Sigmoid colon (tissue), 7 donors: Measurements from ENCODE around the gene TOP1. TPM values are rescaled to one million over a fixed set of nuclear protein-coding genes. Genes with fewer than 3 reads are reported as not detected.
A peak's percentile ranks its signal among the peaks of the same experiment; 100 is the strongest.

Experiments
- DNase-seq: peaks from one replicate; pipeline ENCODE4 v3.0.0-alpha.2; 2019
- H3K27ac ChIP-seq, 4 donors: fragments of 200-600 bp; sonication (generic); one replicate each; pipeline ENCODE4 v1.5.1; 2016 to 2019; ENCODE audit warnings: mild to moderate bottlenecking in 1 of 4
- H3K27me3 ChIP-seq, 3 donors: fragments of 200-600 bp; sonication (generic); one replicate each; pipeline ENCODE4 v1.5.1; 2019; ENCODE audit warnings: mild to moderate bottlenecking in 1 of 3
- H3K36me3 ChIP-seq, 4 donors: fragments of 200-600 bp; sonication (generic); one replicate each; pipeline ENCODE4 v1.5.1; 2016 to 2019
- H3K4me1 ChIP-seq, 4 donors: fragments of 200-600 bp; sonication (generic); one replicate each; pipeline ENCODE4 v1.5.1; 2017 to 2019
- H3K4me3 ChIP-seq, 4 donors: fragments of 200-600 bp; sonication (generic); one replicate each; pipeline ENCODE4 v1.5.1; 2017 to 2019; ENCODE audit warnings: mild to moderate bottlenecking in 2 of 4, moderate library complexity in 1 of 4
- H3K9me3 ChIP-seq, 4 donors: fragments of 200-600 bp in 3 of 4; sonication (generic) in 3 of 4; one replicate each; pipeline versions ENCODE4 v1.5.1 to v1.6.1; 2013 to 2019
- CTCF ChIP-seq, 4 experiments: fragments of 450-650 bp in 3 of 4; fragments of 200-600 bp in 1 of 4; IDR thresholded peaks; one replicate each; pipeline ENCODE4 v1.5.1; 2016 to 2019; ENCODE audit warnings: antibody characterized with exemption in 4 of 4, mild to moderate bottlenecking in 3 of 4, moderate library complexity in 2 of 4
- EP300 ChIP-seq, 4 donors: sonication (generic); formaldehyde crosslinking; IDR thresholded peaks; one replicate each; pipeline ENCODE4 v1.6.1; 2017; ENCODE audit warnings: antibody characterized with exemption in 4 of 4
- POLR2A ChIP-seq, 2 donors: fragments of 450-650 bp; IDR thresholded peaks; one replicate each; pipeline ENCODE4 v1.6.1; 2016; ENCODE audit warnings: antibody characterized with exemption in 2 of 2, mild to moderate bottlenecking in 2 of 2, moderate library complexity in 2 of 2
- POLR2AphosphoS5 ChIP-seq, 4 donors: sonication (generic); formaldehyde crosslinking; IDR thresholded peaks; one replicate each; pipeline ENCODE4 v1.6.1; 2017; ENCODE audit warnings: antibody characterized with exemption in 4 of 4
- WGBS, 2 donors: extraction: QIAGEN DNeasy Blood & Tissue Kit; methylation state at CpG; one replicate each; pipeline ENCODE4 v1.1.7; 2013; 5-methylcytosine and 5-hydroxymethylcytosine counted together
- intact Hi-C: fragments of 100-400 bp; cut with DNase I; formaldehyde crosslinking; loops from one replicate; pipeline ENCODE4 v1.15.1; 2023
- polyA plus RNA-seq, 3 donors: library from polyadenylated mRNA; stranded (reverse); fragments of 200-250 nt; gene quantifications; one replicate each; pipeline ENCODE4 v1.2.3, GENCODE V29; 2013
- total RNA-seq, 4 donors: library from RNA; depleted of rRNA; stranded (reverse); fragments of >200 nt; gene quantifications; one replicate each; pipeline ENCODE4 v1.1.0, GENCODE V29; 2016
- donor health status: healthy with polysubstance abuse.
- donor health status: Bipolar disorder and iron deficiency.
- donor health status: healthy.

The TOP1 gene
- total and polyA plus RNA-seq, 7 donors: 22.0 to 45.0 (median 26.4) TPM

GRCh38 chr20:41145821-41146620 lies 117.4 kb downstream of the TOP1 start:
- DNase-seq: peak; percentile 74
- Histone ChIP-seq H3K4me1 (peaks cover 0 to 68% (median 36%) of the 10 kb centered on the region in 4 donors), H3K27me3 (no peaks in the 10 kb centered on the region), H3K9me3 (no peaks in the 10 kb centered on the region), H3K27ac (peak overlapping the region; percentile 51 to 67 (median 56)), H3K4me3 (no peak overlapping the region), H3K36me3 (no peaks in the 10 kb centered on the region)
- TF ChIP-seq CTCF (IDR thresholded peaks at IDR 0.05) (no peak), POLR2AphosphoS5 (IDR thresholded peaks at IDR 0.05) (no peak), EP300 (IDR thresholded peaks at IDR 0.05) (no peak), POLR2A (IDR thresholded peaks at IDR 0.05) (no peak)
- intact Hi-C loops: no loop called here
- WGBS, 2 donors: 68 to 71% methylated on average over 12 of the region's 12 CpGs

GRCh38 chr20:41147767-41148191 lies 119.2 kb downstream of the TOP1 start:
- Histone ChIP-seq H3K9me3 (no peaks in the 10 kb centered on the region), H3K4me3 (no peak overlapping the region), H3K4me1 (peaks cover 0 to 67% (median 37%) of the 10 kb centered on the region in 4 donors), H3K36me3 (no peaks in the 10 kb centered on the region), H3K27me3 (no peaks in the 10 kb centered on the region), H3K27ac (peak overlapping the region in 1 of 4 donors; percentile 67)
- WGBS, 2 donors: 81 to 89% methylated on average over 8 of the region's 8 CpGs
- TF ChIP-seq CTCF (IDR thresholded peaks at IDR 0.05) (no peak), POLR2AphosphoS5 (IDR thresholded peaks at IDR 0.05) (no peak), EP300 (IDR thresholded peaks at IDR 0.05) (no peak), POLR2A (IDR thresholded peaks at IDR 0.05) (no peak)
- DNase-seq: no peak
- intact Hi-C loops: no loop called here

- WGBS, 2 donors: 81 to 88% methylated on average over 5 of the region's 5 CpGs
- intact Hi-C loops: no loop called here
- Histone ChIP-seq H3K9me3 (no peaks in the 10 kb centered on the region), H3K36me3 (no peaks in the 10 kb centered on the region), H3K4me3 (no peak overlapping the region), H3K4me1 (peaks cover 0 to 69% (median 37%) of the 10 kb centered on the region in 4 donors), H3K27me3 (no peaks in the 10 kb centered on the region), H3K27ac (no peak overlapping the region)
- no peak for DNase-seq
- TF ChIP-seq POLR2AphosphoS5 (IDR thresholded peaks at IDR 0.05): no peak
- no peak for TF ChIP-seq EP300 (IDR thresholded peaks at IDR 0.05)
- no peak for TF ChIP-seq POLR2A (IDR thresholded peaks at IDR 0.05)
- no peak for TF ChIP-seq CTCF (IDR thresholded peaks at IDR 0.05)
Observed at GRCh38 chr20:41148942-41149341, 120.3 kb downstream of the TOP1 start.

GRCh38 chr20:41150664-41151063 lies 122.0 kb downstream of the TOP1 start:
- Histone ChIP-seq H3K4me1 (peaks cover 0 to 76% (median 40%) of the 10 kb centered on the region in 4 donors), H3K36me3 (no peaks in the 10 kb centered on the region), H3K27ac (peak overlapping the region in 1 of 4 donors; percentile 42), H3K4me3 (no peak overlapping the region), H3K27me3 (no peaks in the 10 kb centered on the region), H3K9me3 (no peaks in the 10 kb centered on the region)
- TF ChIP-seq POLR2AphosphoS5 (IDR thresholded peaks at IDR 0.05) (peak in 1 of 4 donors; percentile 26), EP300 (IDR thresholded peaks at IDR 0.05) (no peak)
- intact Hi-C loops: no loop called here
- no peak for DNase-seq
- WGBS, 2 donors: 40 to 69% methylated on average over 3 of the region's 3 CpGs

GRCh38 chr20:41151134-41151869 lies 122.7 kb downstream of the TOP1 start:
- Histone ChIP-seq H3K27ac (peak overlapping the region in 1 of 4 donors; percentile 42), H3K4me1 (peaks cover 0 to 76% (median 35%) of the 10 kb centered on the region in 4 donors), H3K27me3 (no peaks in the 10 kb centered on the region), H3K36me3 (no peaks in the 10 kb centered on the region), H3K9me3 (no peaks in the 10 kb centered on the region), H3K4me3 (no peak overlapping the region)
- WGBS, 2 donors: 94 to 95% methylated on average over 5 of the region's 5 CpGs
- DNase-seq: no peak
- intact Hi-C loops: no loop called here
- TF ChIP-seq EP300 (IDR thresholded peaks at IDR 0.05) (no peak), POLR2AphosphoS5 (IDR thresholded peaks at IDR 0.05) (no peak), CTCF (IDR thresholded peaks at IDR 0.05) (no peak), POLR2A (IDR thresholded peaks at IDR 0.05) (no peak)
